Suprapubic skin (tissue), 4 donors: ENCODE measurements around the gene SCGB3A1. TPM values are rescaled to one million over a fixed set of nuclear protein-coding genes. Genes with fewer than 3 reads are reported as not detected.

Experiments used
- DNase-seq, 2 donors: peaks; one replicate each; pipeline ENCODE4 v3.0.0-alpha.2; 2019; ENCODE audit warnings: low spot score in 2 of 2
- H3K27ac ChIP-seq: fragments of 200-600 bp; sonication (generic); one replicate; pipeline ENCODE4 v1.5.1; 2019
- H3K27me3 ChIP-seq: fragments of 200-600 bp; sonication (generic); one replicate; pipeline ENCODE4 v1.5.1; 2019
- H3K36me3 ChIP-seq: fragments of 200-600 bp; sonication (generic); one replicate; pipeline ENCODE4 v1.5.1; 2019
- H3K4me1 ChIP-seq: fragments of 200-600 bp; sonication (generic); one replicate; pipeline ENCODE4 v1.5.1; 2019
- H3K4me3 ChIP-seq: fragments of 200-600 bp; sonication (generic); one replicate; pipeline ENCODE4 v1.5.1; 2019; ENCODE audit warnings: mild to moderate bottlenecking
- H3K9me3 ChIP-seq: fragments of 200-600 bp; sonication (generic); one replicate; pipeline ENCODE4 v1.5.1; 2019
- CTCF ChIP-seq, 2 donors: fragments of 200-600 bp in 1 of 2; fragments of 450-650 bp in 1 of 2; sonication (generic) in 1 of 2; IDR thresholded peaks; one replicate each; pipeline ENCODE4 v1.5.1; 2016 to 2019; ENCODE audit warnings: antibody characterized with exemption in 2 of 2, mild to moderate bottlenecking in 1 of 2, moderate library complexity in 1 of 2
- EP300 ChIP-seq: sonication (generic); formaldehyde crosslinking; IDR thresholded peaks from one replicate; pipeline ENCODE4 v1.6.1; 2017; ENCODE audit warnings: antibody characterized with exemption
- POLR2A ChIP-seq, 2 donors: fragments of 450-650 bp; IDR thresholded peaks; one replicate each; pipeline ENCODE4 v1.6.1; 2017; ENCODE audit warnings: antibody characterized with exemption in 2 of 2, mild to moderate bottlenecking in 2 of 2, moderate library complexity in 2 of 2
- POLR2AphosphoS5 ChIP-seq, 3 donors: sonication (generic); formaldehyde crosslinking; IDR thresholded peaks; one replicate each; pipeline ENCODE4 v1.6.1; 2017; ENCODE audit warnings: antibody characterized with exemption in 3 of 3
- WGBS: methylation state at CpG from one replicate; pipeline ENCODE4 v1.1.5; 2018; 5-methylcytosine and 5-hydroxymethylcytosine counted together
- total RNA-seq, 4 donors: library from RNA; depleted of rRNA; stranded (reverse); fragments of >200 nt; gene quantifications; one replicate each; pipeline ENCODE4 v1.1.0, GENCODE V29; 2016

Gene SCGB3A1
- total RNA-seq, 4 donors from 2014 or later: 2.2 to 7.8 (median 4.1) TPM; not detected in 1

- Histone ChIP-seq H3K36me3 (peaks cover 56% of the 10 kb centered on the region), H3K4me1 (no peaks in the 10 kb centered on the region), H3K4me3 (no peak overlapping the region), H3K27ac (no peak overlapping the region), H3K9me3 (no peaks in the 10 kb centered on the region), H3K27me3 (no peaks in the 10 kb centered on the region)
- WGBS: 76% methylated on average over 2 of the region's 2 CpGs
- DNase-seq: no peak
- TF ChIP-seq CTCF (IDR thresholded peaks at IDR 0.05): no peak
- TF ChIP-seq POLR2A (IDR thresholded peaks at IDR 0.05): no peak
- TF ChIP-seq EP300: no peak
- TF ChIP-seq POLR2AphosphoS5 (IDR thresholded peaks at IDR 0.05): no peak
Measured at GRCh38 chr5:180575571-180575970, 15.7 kb downstream of the SCGB3A1 start.

GRCh38 chr5:180568914-180569313 is 22.4 kb downstream of the SCGB3A1 start:
- TF ChIP-seq POLR2AphosphoS5 (IDR thresholded peaks at IDR 0.05) (no peak), CTCF (IDR thresholded peaks at IDR 0.05) (no peak), POLR2A (IDR thresholded peaks at IDR 0.05) (no peak), EP300 (no peak)
- Histone ChIP-seq H3K27ac (no peak overlapping the region), H3K4me3 (no peak overlapping the region), H3K4me1 (no peaks in the 10 kb centered on the region), H3K9me3 (no peaks in the 10 kb centered on the region), H3K27me3 (no peaks in the 10 kb centered on the region), H3K36me3 (peaks cover 77% of the 10 kb centered on the region)
- no peak for DNase-seq
- 83% methylated on average over 8 of the region's 8 CpGs for WGBS

- Histone ChIP-seq H3K9me3 (no peaks in the 10 kb centered on the region), H3K4me1 (no peaks in the 10 kb centered on the region), H3K27ac (no peak overlapping the region), H3K4me3 (no peak overlapping the region), H3K27me3 (no peaks in the 10 kb centered on the region), H3K36me3 (peaks cover 52% of the 10 kb centered on the region)
- no peak for DNase-seq
- 73% methylated on average over 3 of the region's 3 CpGs for WGBS
- TF ChIP-seq POLR2A (IDR thresholded peaks at IDR 0.05): no peak
- TF ChIP-seq POLR2AphosphoS5 (IDR thresholded peaks at IDR 0.05): no peak
- no peak for TF ChIP-seq EP300
- TF ChIP-seq CTCF (IDR thresholded peaks at IDR 0.05): no peak
Measured at GRCh38 chr5:180563994-180564393, 27.3 kb downstream of the SCGB3A1 start.

- no peaks in the 10 kb centered on the region for H3K27me3 ChIP-seq
- no peak for DNase-seq
- no peak overlapping the region for H3K27ac ChIP-seq
- no peak for TF ChIP-seq POLR2AphosphoS5 (IDR thresholded peaks at IDR 0.05)
- TF ChIP-seq POLR2A (IDR thresholded peaks at IDR 0.05): no peak
- TF ChIP-seq CTCF (IDR thresholded peaks at IDR 0.05): no peak
- TF ChIP-seq EP300: no peak
- WGBS: 94% methylated on average over 11 of the region's 11 CpGs
- H3K4me3 ChIP-seq: no peak overlapping the region
- H3K36me3 ChIP-seq: peaks cover 31% of the 10 kb centered on the region
- no peaks in the 10 kb centered on the region for H3K9me3 ChIP-seq
- no peaks in the 10 kb centered on the region for H3K4me1 ChIP-seq
Measured at GRCh38 chr5:180558232-180558631, 33.1 kb downstream of the SCGB3A1 start.

- Histone ChIP-seq H3K4me3 (no peak overlapping the region), H3K4me1 (no peaks in the 10 kb centered on the region), H3K27me3 (no peaks in the 10 kb centered on the region), H3K9me3 (no peaks in the 10 kb centered on the region), H3K36me3 (peaks cover 24% of the 10 kb centered on the region), H3K27ac (no peak overlapping the region)
- DNase-seq: no peak
- no peak for TF ChIP-seq POLR2AphosphoS5 (IDR thresholded peaks at IDR 0.05)
- no peak for TF ChIP-seq POLR2A (IDR thresholded peaks at IDR 0.05)
- no peak for TF ChIP-seq EP300
- no peak for TF ChIP-seq CTCF (IDR thresholded peaks at IDR 0.05)
- WGBS: 93% methylated on average over 2 of the region's 2 CpGs
Measured at GRCh38 chr5:180557217-180557809, 34.0 kb downstream of the SCGB3A1 start.
